ENCODE data around the gene ANGEL1. TPM values are rescaled to one million over a fixed set of nuclear protein-coding genes. Genes with fewer than 3 reads are reported as not detected.

Gene ANGEL1
- total RNA-seq, 1 donor from 2014 or later: 8.7 TPM

- DNase-seq (no peak), ATAC-seq (ENCODE audit: poor library complexity) (no peak)
- intact Hi-C loops (cut with DNase I): no loop called here
Measured at GRCh38 chr14:76756371-76756750, 56.3 kb downstream of the ANGEL1 start.

DNA sequence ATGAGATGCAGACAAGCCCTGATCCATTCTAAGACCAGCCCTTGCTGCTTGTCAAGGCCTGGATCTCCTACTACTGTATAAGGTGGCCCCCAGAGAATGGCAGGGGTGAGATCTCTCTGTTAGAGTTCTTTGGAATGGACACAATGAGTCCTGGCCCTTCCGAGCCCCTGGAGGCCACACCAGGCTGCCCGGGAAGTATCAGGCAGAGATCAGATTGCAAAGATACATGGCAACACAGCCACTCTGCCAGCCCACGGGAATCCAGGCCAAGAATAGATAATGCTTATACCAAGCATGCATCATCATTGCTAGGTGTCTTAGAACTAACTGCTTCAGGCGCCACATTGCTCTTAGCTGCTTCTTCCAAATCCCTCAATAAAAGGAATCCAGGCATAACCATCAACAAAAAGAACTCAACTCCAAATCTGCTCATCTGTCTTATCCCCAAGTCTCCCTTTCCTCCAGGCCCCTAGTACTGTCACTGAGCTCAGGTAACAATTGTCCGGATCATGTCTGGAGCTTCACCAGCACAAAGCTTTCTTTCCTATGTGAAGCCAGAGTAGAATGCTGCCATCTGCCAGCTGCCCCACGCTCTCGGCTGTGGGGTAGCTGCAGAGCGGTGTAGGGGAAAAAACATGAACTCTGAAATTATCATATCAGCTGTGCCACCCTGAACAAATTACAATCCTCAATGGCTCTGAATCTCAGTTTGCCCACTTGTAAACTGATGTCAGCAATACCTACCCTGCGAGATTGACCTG, 56.9 kb downstream of the ANGEL1 start:
- ATAC-seq (ENCODE audit: poor library complexity): no peak
- DNase-seq: no peak
- intact Hi-C loops (cut with DNase I): no loop called here

- ATAC-seq (ENCODE audit: poor library complexity) (no peak), DNase-seq (no peak)
- intact Hi-C loops (cut with DNase I): no loop called here
Measured at GRCh38 chr14:76754586-76754985, 58.1 kb downstream of the ANGEL1 start.

DNA sequence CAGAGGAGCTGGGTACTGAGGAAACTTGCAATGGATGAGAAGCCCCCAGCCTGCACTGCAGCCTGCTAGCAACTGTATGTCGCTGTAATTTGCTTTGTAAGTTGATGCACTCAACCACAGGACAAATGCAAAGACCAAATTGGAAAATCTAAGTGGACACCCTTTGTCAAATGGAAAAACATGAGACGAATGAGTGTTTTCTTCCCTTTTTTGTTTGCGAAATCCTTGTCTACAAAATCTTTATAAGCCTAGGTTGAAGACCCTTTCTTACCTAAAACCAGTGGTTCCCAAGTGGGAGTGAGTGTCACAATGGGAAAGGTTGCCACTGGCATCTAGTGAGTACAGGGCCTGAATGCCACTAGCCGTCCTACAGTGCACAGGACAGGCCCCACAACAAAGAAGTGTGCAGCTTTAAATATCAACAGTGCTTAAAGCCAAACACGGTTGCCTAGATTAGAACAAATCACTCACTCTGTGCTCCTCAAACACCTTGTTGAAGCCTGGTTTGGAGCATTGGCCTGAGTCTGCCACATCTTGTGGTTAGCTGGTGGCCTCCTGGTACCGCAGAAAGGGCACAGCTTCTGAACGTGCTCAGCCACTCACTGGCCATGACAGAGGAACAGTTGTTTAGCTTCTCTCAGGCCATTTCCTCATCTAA, 59.0 kb downstream of the ANGEL1 start:
- intact Hi-C loops (cut with DNase I): no loop called here
- no peak for ATAC-seq (ENCODE audit: poor library complexity)

GRCh38 chr14:76752744-76753143, 59.9 kb downstream of the ANGEL1 start:
- ATAC-seq (ENCODE audit: poor library complexity): no peak
- intact Hi-C loops (cut with DNase I): no loop called here
- DNase-seq: no peak

More for the DNA sequence above, 59.0 kb downstream of the ANGEL1 start:
- no peak for DNase-seq

DNA sequence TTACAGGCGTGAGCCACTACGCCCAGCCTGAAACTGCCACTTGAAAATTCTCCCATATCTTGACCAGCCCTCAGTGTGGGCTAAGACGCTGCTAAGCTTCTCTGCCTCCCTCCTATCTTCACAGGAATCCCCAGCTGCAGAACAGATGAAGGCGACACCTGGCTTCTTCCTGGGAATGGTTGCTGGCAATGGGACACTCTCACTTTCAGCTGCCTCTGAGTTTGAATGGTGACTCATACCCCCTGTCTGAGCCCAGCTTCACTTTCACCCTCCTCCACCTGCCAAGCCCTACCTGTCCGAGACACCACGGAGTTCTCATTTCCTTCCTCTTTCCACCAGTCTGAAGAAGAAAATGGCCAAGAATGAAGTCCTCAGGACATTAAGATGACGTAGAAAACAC, 69.7 kb downstream of the ANGEL1 start:
- intact Hi-C loops (cut with DNase I): no loop called here
- no peak for ATAC-seq (ENCODE audit: poor library complexity)

DNA sequence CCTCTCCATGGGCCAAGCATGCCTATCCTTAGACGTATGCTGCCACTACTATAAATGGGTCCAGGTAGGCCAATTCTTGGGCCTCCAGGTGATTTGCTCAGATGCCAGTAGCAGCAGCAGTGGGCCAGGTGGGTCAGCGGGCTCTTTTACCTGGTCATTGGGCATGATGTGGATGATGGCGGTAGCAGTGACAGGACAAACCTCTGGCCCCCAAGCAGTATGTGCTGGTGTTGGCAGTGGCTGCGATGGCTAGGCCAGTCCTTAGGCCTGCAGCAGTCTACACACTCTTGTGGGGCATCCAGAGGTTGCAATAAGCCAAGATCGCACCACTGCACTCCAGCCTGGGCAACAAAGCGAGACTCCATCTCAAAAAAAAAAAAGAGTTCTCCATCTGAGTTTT, 70.5 kb downstream of the ANGEL1 start:
- intact Hi-C loops (cut with DNase I): no loop called here
- DNase-seq: no peak
- no peak for ATAC-seq (ENCODE audit: poor library complexity)

More for the DNA sequence above, 69.7 kb downstream of the ANGEL1 start:
- no peak for DNase-seq

DNA sequence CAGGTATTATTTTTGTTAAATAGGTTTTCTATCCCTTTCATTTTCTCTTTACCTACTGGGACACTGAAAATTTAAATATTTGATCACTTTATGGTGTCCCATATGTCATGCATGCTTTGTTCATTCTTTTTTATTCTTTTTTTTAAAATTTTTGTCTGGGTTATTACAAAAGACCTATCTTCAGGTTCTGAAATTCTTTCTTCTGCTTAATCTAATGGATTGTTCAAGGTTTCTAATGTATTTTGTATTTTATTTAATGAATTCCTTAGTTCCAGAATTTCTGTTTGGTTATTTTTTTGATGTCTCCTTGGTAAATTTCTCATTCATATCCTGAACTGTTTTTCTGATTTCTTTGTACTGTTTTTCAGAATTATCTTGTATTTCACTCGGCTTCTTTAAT, 71.6 kb downstream of the ANGEL1 start:
- ATAC-seq (ENCODE audit: poor library complexity) (no peak), DNase-seq (no peak)
- intact Hi-C loops (cut with DNase I): no loop called here

Other genes with a start within 250 kb of the ANGEL1 start
- gene VASH1, start 51.4 kb downstream of the ANGEL1 start, total RNA-seq: 14.3 TPM
- not detected for gene LRRC74A, start 13.5 kb upstream of the ANGEL1 start, total RNA-seq
- gene IRF2BPL, start 215.8 kb upstream of the ANGEL1 start, total RNA-seq: 38.8 TPM